ENCODE measurements around the gene MYH9. TPM values are rescaled to one million over a fixed set of nuclear protein-coding genes. Genes with fewer than 3 reads are reported as not detected.

Gene MYH9
- total RNA-seq, 4 donors from 2014 or later: 216 to 339 (median 246) TPM

DNA sequence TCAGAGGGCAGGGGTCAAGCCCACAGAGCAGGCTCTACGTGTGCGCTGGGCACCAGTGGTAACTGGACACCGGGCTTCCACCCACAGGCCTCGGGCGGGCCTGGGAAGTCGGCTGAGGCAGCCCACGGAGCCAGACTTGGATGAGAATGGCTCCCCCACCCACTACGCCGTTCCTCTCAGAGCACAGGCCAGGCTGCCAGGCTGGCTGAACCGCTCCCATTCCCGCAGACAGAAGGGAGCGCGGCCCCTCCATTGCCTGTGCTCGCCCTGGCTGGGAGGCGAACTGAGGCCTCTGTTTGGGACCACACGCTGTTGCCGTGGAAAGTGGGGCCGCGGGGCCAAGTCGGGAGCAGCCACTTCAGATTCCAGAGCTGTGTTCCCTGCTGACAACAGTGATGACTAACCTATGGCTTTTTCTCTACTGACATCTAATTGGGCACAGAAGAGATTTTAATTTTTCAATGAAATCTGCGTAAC is 63.9 kb downstream of the MYH9 start:
- intact Hi-C loops (cut with DNase I): no loop called here
- DNase-seq: no peak
- 83% methylated on average over 1 of the region's 21 CpGs; no CpG with 5 or more reads in 1 of the 2 donors for WGBS, 2 donors

GRCh38 chr22:36323182-36323854 is 64.4 kb downstream of the MYH9 start:
- Histone ChIP-seq H3K9me3 (no peaks in the 10 kb centered on the region), H3K27ac (peak overlapping the region; percentile 92 to 100 (median 98)), H3K27me3 (no peaks in the 10 kb centered on the region), H3K4me3 (peak overlapping the region in 1 of 4 donors; percentile 27), H3K36me3 (peaks cover 51 to 95% (median 65%) of the 10 kb centered on the region in 3 donors), H3K4me1 (peaks cover 35 to 88% (median 56%) of the 10 kb centered on the region in 3 donors)
- WGBS, 2 donors: 27 to 38% methylated on average over 4 to 6 of the region's 14 CpGs
- TF ChIP-seq, protein P1, sequence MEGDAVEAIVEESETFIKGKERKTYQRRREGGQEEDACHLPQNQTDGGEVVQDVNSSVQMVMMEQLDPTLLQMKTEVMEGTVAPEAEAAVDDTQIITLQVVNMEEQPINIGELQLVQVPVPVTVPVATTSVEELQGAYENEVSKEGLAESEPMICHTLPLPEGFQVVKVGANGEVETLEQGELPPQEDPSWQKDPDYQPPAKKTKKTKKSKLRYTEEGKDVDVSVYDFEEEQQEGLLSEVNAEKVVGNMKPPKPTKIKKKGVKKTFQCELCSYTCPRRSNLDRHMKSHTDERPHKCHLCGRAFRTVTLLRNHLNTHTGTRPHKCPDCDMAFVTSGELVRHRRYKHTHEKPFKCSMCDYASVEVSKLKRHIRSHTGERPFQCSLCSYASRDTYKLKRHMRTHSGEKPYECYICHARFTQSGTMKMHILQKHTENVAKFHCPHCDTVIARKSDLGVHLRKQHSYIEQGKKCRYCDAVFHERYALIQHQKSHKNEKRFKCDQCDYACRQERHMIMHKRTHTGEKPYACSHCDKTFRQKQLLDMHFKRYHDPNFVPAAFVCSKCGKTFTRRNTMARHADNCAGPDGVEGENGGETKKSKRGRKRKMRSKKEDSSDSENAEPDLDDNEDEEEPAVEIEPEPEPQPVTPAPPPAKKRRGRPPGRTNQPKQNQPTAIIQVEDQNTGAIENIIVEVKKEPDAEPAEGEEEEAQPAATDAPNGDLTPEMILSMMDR (IDR thresholded peaks at IDR 0.05): peak in 3 of 6 experiments; percentile 22 to 36 (median 32)
- peak in 1 of 4 donors; percentile 8 for TF ChIP-seq POLR2A (IDR thresholded peaks at IDR 0.05)
- intact Hi-C loops (cut with DNase I): no loop called here
- no peak for DNase-seq

More for the DNA sequence above, 63.9 kb downstream of the MYH9 start:
- TF ChIP-seq, protein P1 (IDR thresholded peaks at IDR 0.05): no peak
- TF ChIP-seq POLR2A (IDR thresholded peaks at IDR 0.05): no peak
- peak overlapping the region; percentile 92 to 100 (median 98) for H3K27ac ChIP-seq
- H3K9me3 ChIP-seq: no peaks in the 10 kb centered on the region
- peak overlapping the region in 1 of 4 donors; percentile 27 for H3K4me3 ChIP-seq
- H3K36me3 ChIP-seq: peaks cover 46 to 89% (median 59%) of the 10 kb centered on the region in 3 donors
- peaks cover 41 to 88% (median 62%) of the 10 kb centered on the region in 3 donors for H3K4me1 ChIP-seq
- no peaks in the 10 kb centered on the region for H3K27me3 ChIP-seq

DNA sequence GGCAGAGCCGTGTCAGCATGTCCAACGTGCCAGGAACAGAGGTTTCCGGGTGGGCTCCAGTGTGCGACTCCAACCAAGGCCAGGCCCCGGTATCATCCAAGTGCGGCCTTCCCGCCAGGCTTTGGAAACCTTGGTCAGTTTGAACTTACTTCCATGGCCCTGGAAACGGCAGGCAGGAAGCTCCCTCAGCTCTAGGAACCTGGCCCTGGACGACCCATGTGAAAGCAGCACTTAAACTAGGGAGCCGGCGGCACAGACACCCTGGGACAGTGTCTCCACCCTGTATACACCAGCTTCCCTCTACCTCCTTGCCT is 65.2 kb downstream of the MYH9 start:
- no peak overlapping the region for H3K4me3 ChIP-seq
- peaks cover 57 to 98% (median 68%) of the 10 kb centered on the region in 3 donors for H3K36me3 ChIP-seq
- no peak for DNase-seq
- 76 to 83% methylated on average over 2 to 8 of the region's 11 CpGs for WGBS, 2 donors
- intact Hi-C loops (cut with DNase I): no loop called here
- TF ChIP-seq, protein P1 (IDR thresholded peaks at IDR 0.05): no peak
- TF ChIP-seq POLR2A (IDR thresholded peaks at IDR 0.05): no peak
- peak overlapping the region; percentile 92 to 100 (median 98) for H3K27ac ChIP-seq
- H3K4me1 ChIP-seq: peaks cover 28 to 88% (median 49%) of the 10 kb centered on the region in 3 donors
- H3K27me3 ChIP-seq: no peaks in the 10 kb centered on the region
- H3K9me3 ChIP-seq: no peaks in the 10 kb centered on the region

GRCh38 chr22:36321797-36322601 is 65.8 kb downstream of the MYH9 start:
- no peak for TF ChIP-seq POLR2A (IDR thresholded peaks at IDR 0.05)
- TF ChIP-seq, protein P1 (IDR thresholded peaks at IDR 0.05): no peak
- no peak for DNase-seq
- peaks cover 56 to 98% (median 67%) of the 10 kb centered on the region in 3 donors for H3K36me3 ChIP-seq
- H3K27me3 ChIP-seq: no peaks in the 10 kb centered on the region
- H3K4me3 ChIP-seq: no peak overlapping the region
- H3K9me3 ChIP-seq: no peaks in the 10 kb centered on the region
- intact Hi-C loops (cut with DNase I): no loop called here
- H3K27ac ChIP-seq: peak overlapping the region; percentile 92 to 100 (median 98)
- WGBS, 2 donors: 80 to 83% methylated on average over 9 to 14 of the region's 37 CpGs
- H3K4me1 ChIP-seq: peaks cover 24 to 86% (median 46%) of the 10 kb centered on the region in 3 donors

GRCh38 chr22:36320553-36320952 is 67.2 kb downstream of the MYH9 start:
- H3K4me1 ChIP-seq: peaks cover 21 to 71% (median 35%) of the 10 kb centered on the region in 3 donors
- H3K27me3 ChIP-seq: no peaks in the 10 kb centered on the region
- no peaks in the 10 kb centered on the region for H3K9me3 ChIP-seq
- H3K4me3 ChIP-seq: no peak overlapping the region
- intact Hi-C loops (cut with DNase I): no loop called here
- 64 to 81% methylated on average over 7 to 9 of the region's 9 CpGs for WGBS, 2 donors
- TF ChIP-seq, protein P1 (IDR thresholded peaks at IDR 0.05): no peak
- TF ChIP-seq POLR2A (IDR thresholded peaks at IDR 0.05): no peak
- H3K36me3 ChIP-seq: peaks cover 55 to 98% (median 58%) of the 10 kb centered on the region in 3 donors
- H3K27ac ChIP-seq: peak overlapping the region; percentile 5 to 100 (median 98)
- no peak for DNase-seq

Measured in esophagus squamous epithelium (tissue), 5 donors.